Gastrocnemius medialis (tissue), 4 donors: ENCODE data around the gene LRSAM1.

Experiments
- POLR2A ChIP-seq, 2 donors: fragments of 450-650 bp; IDR thresholded peaks; one replicate each; pipeline ENCODE4 v1.6.1; 2017; ENCODE audit warnings: antibody characterized with exemption in 2 of 2, mild to moderate bottlenecking in 2 of 2, moderate library complexity in 2 of 2
- TF ChIP-seq, protein P1 (sequence below), 5 experiments: fragments of 450-650 bp in 3 of 5; fragments of 200-600 bp in 2 of 5; sonication (generic) in 2 of 5; IDR thresholded peaks in 4 of 5; conservative IDR thresholded peaks in 1 of 5; 1 replicate in 4 of 5; 2 replicates in 1 of 5; pipeline ENCODE4 v1.5.1; 2016 to 2019; ENCODE audit warnings: antibody characterized with exemption in 5 of 5, mild to moderate bottlenecking in 3 of 5, moderate library complexity in 3 of 5

DNA sequence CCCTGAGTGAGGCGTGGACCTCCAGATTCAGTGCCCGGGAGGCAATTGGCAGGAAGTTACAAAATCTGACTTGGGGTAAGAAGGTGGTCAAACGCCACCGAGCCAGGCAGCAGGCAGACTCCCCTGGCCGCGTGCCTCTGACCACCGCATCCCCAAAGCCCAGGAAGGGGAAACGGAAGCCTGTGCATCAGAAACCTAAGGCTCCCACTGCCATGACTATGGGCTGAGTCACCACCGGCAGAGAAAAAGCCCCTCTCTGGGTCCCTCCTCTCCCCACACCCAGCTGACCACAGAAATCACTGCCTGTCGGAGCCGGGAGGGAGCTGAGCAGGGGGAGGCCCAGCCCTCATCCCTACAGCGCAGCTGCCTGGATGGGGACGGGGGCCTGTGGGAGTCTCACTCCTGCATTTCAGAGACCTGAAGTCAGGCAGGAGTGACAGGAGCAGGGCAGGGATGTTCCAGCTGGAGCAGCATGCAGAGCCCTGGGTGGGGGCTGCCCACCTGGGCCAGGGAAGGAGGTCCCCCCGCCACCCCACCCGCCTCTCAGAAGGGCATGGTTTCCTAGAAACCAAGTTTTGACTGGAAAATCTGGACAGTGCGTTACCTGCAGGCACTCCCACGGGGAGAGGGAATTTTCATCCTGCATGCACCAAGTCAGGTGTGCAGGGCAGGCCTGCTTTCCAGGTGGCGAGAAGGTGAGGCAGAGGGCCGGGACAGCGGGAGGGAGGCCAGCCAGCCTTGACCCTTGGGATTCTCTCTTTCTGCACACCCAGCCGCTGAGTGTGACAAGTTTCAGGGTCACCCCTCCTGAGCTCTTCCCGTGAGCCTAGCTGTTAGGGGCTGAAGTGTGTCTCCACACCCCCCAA, 68.2 kb downstream of the LRSAM1 start:
- TF ChIP-seq, protein P1, sequence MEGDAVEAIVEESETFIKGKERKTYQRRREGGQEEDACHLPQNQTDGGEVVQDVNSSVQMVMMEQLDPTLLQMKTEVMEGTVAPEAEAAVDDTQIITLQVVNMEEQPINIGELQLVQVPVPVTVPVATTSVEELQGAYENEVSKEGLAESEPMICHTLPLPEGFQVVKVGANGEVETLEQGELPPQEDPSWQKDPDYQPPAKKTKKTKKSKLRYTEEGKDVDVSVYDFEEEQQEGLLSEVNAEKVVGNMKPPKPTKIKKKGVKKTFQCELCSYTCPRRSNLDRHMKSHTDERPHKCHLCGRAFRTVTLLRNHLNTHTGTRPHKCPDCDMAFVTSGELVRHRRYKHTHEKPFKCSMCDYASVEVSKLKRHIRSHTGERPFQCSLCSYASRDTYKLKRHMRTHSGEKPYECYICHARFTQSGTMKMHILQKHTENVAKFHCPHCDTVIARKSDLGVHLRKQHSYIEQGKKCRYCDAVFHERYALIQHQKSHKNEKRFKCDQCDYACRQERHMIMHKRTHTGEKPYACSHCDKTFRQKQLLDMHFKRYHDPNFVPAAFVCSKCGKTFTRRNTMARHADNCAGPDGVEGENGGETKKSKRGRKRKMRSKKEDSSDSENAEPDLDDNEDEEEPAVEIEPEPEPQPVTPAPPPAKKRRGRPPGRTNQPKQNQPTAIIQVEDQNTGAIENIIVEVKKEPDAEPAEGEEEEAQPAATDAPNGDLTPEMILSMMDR (IDR thresholded peaks at IDR 0.05 in 4 of 5, conservative IDR thresholded peaks at IDR 0.05 in 1 of 5): no peak
- no peak for TF ChIP-seq POLR2A (IDR thresholded peaks at IDR 0.05)
